ENCODE results near the gene NPW.

The NPW gene

GRCh38 chr16:2019518-2019920 is at the start of gene NPW:
Gene NPW, plus strand, starts transcription at chr16:2019785.
- H3K27me3 ChIP-seq (replicated peaks; ENCODE audit: control insufficient read depth, insufficient read depth, low read length): no peaks in the 10 kb centered on the region
- DNase-seq (ENCODE audit: extremely low read depth, insufficient read length): no peak
- H3K4me3 ChIP-seq (replicated peaks; ENCODE audit: low read depth, low read length): no peak within 1 kb of the TSS

GRCh38 chr16:1971796-1972489 is 47.6 kb upstream of the NPW start, which contains the start of gene TBL3:
Gene TBL3, plus strand, starts transcription at chr16:1972053. Its CDS starts 112 bp downstream, at chr16:1972165.
- DNase-seq (ENCODE audit: extremely low read depth, insufficient read length): peak; percentile 97
- H3K36me3 ChIP-seq (ENCODE audit: control insufficient read depth, insufficient read depth, low read length): peaks cover 26% of the 10 kb centered on the region
- TF ChIP-seq, protein P1, sequence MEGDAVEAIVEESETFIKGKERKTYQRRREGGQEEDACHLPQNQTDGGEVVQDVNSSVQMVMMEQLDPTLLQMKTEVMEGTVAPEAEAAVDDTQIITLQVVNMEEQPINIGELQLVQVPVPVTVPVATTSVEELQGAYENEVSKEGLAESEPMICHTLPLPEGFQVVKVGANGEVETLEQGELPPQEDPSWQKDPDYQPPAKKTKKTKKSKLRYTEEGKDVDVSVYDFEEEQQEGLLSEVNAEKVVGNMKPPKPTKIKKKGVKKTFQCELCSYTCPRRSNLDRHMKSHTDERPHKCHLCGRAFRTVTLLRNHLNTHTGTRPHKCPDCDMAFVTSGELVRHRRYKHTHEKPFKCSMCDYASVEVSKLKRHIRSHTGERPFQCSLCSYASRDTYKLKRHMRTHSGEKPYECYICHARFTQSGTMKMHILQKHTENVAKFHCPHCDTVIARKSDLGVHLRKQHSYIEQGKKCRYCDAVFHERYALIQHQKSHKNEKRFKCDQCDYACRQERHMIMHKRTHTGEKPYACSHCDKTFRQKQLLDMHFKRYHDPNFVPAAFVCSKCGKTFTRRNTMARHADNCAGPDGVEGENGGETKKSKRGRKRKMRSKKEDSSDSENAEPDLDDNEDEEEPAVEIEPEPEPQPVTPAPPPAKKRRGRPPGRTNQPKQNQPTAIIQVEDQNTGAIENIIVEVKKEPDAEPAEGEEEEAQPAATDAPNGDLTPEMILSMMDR (IDR thresholded peaks at IDR 0.05; ENCODE audit: insufficient read depth, low read length, poor library complexity, severe bottlenecking): no peak
- peak within 1 kb of the TSS; percentile 93 for H3K4me3 ChIP-seq (replicated peaks; ENCODE audit: low read depth, low read length)
- no peaks in the 10 kb centered on the region for H3K27me3 ChIP-seq (replicated peaks; ENCODE audit: control insufficient read depth, insufficient read depth, low read length)

More at GRCh38 chr16:2019518-2019920, at the start of gene NPW:
- no peaks in the 10 kb centered on the region for H3K36me3 ChIP-seq (ENCODE audit: control insufficient read depth, insufficient read depth, low read length)
- TF ChIP-seq, protein P1 (IDR thresholded peaks at IDR 0.05; ENCODE audit: insufficient read depth, low read length, poor library complexity, severe bottlenecking): no peak

DNA sequence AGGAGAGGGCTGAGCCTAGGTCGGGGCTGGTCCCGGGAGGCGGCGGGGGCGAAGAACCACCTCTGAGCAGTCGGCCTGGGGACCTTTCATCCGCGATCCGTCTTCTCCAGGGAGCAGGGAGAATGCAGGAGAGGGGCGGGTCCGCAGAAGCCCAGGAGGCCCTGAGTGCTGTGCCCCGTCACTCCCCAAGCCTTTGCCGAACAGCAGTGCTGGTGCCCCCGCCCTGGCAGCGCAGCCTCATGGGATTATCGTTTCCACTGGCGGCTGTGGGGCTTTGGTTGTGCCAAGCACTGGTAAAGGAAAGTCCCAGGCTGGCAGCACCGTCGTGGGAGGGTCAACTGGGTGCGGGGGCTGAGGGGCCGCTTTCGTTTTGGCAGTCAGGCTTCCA is 47.1 kb upstream of the NPW start:
- Histone ChIP-seq H3K36me3 (ENCODE audit: control insufficient read depth, insufficient read depth, low read length) (peaks cover 28% of the 10 kb centered on the region), H3K27me3 (replicated peaks; ENCODE audit: control insufficient read depth, insufficient read depth, low read length) (no peaks in the 10 kb centered on the region), H3K4me3 (replicated peaks; ENCODE audit: low read depth, low read length) (peak overlapping the region; percentile 93)
- no peak for DNase-seq (ENCODE audit: extremely low read depth, insufficient read length)
- TF ChIP-seq, protein P1 (IDR thresholded peaks at IDR 0.05; ENCODE audit: insufficient read depth, low read length, poor library complexity, severe bottlenecking): no peak

DNA sequence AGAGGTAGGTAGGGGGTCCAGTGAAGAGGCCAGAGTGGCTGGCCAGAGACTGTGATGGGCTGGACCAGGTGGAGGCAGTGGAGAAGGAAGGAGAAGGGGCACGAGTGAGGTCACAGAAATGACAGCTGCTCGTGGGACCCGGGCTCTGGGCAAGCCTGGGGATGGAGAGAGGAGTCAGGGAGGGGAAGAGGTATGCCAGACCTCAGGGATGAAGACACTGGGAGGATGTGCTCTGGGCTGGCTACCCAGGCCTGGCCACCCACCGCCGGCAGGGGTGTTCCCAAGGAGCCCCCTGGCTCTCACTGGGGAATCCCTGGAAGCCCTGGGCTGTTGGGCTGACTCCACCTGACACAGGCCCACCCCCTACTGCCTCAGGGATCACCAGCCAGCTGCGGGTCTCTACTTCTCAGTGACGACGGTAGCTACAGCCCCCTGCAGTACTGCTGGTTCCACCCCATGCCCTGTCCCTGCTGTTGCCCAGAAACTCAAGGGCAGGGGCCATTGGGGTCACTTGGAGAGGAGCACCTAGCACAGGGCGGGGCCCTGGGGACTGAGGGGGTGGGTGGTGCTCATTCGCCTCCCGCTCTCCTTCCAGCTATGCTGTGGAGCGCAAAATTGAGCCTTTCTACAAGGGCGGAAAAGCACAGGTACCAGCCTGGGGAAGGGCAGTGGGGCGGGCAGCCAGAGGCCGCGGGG is 46.0 kb upstream of the NPW start:
- H3K4me3 ChIP-seq (replicated peaks; ENCODE audit: low read depth, low read length): no peak overlapping the region
- H3K36me3 ChIP-seq (ENCODE audit: control insufficient read depth, insufficient read depth, low read length): peaks cover 36% of the 10 kb centered on the region
- no peaks in the 10 kb centered on the region for H3K27me3 ChIP-seq (replicated peaks; ENCODE audit: control insufficient read depth, insufficient read depth, low read length)
- DNase-seq (ENCODE audit: extremely low read depth, insufficient read length): no peak
- TF ChIP-seq, protein P1 (IDR thresholded peaks at IDR 0.05; ENCODE audit: insufficient read depth, low read length, poor library complexity, severe bottlenecking): no peak

GRCh38 chr16:1974157-1975070 is 45.2 kb upstream of the NPW start:
- DNase-seq (ENCODE audit: extremely low read depth, insufficient read length): peak; percentile 4
- Histone ChIP-seq H3K27me3 (replicated peaks; ENCODE audit: control insufficient read depth, insufficient read depth, low read length) (no peaks in the 10 kb centered on the region), H3K36me3 (ENCODE audit: control insufficient read depth, insufficient read depth, low read length) (peaks cover 36% of the 10 kb centered on the region), H3K4me3 (replicated peaks; ENCODE audit: low read depth, low read length) (no peak overlapping the region)
- TF ChIP-seq, protein P1 (IDR thresholded peaks at IDR 0.05; ENCODE audit: insufficient read depth, low read length, poor library complexity, severe bottlenecking): no peak

All from GM06990 (cell line).